UCSD-AML1 (cell line): ENCODE data around the gene PTBP3.
"Not testable (repeated sequence)": the region's sequence is repeated elsewhere in the genome, so short reads cannot be mapped to it uniquely, and the experiment has no call there.

Experiments
- DNase-seq: peaks from one replicate; lab custom pipeline; 2025; ENCODE audit not compliant: unreplicated experiment; lab: John Stamatoyannopoulos, UW

PTBP3 gene, protein sequence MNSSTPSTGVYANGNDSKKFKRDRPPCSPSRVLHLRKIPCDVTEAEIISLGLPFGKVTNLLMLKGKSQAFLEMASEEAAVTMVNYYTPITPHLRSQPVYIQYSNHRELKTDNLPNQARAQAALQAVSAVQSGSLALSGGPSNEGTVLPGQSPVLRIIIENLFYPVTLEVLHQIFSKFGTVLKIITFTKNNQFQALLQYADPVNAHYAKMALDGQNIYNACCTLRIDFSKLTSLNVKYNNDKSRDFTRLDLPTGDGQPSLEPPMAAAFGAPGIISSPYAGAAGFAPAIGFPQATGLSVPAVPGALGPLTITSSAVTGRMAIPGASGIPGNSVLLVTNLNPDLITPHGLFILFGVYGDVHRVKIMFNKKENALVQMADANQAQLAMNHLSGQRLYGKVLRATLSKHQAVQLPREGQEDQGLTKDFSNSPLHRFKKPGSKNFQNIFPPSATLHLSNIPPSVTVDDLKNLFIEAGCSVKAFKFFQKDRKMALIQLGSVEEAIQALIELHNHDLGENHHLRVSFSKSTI

DNA sequence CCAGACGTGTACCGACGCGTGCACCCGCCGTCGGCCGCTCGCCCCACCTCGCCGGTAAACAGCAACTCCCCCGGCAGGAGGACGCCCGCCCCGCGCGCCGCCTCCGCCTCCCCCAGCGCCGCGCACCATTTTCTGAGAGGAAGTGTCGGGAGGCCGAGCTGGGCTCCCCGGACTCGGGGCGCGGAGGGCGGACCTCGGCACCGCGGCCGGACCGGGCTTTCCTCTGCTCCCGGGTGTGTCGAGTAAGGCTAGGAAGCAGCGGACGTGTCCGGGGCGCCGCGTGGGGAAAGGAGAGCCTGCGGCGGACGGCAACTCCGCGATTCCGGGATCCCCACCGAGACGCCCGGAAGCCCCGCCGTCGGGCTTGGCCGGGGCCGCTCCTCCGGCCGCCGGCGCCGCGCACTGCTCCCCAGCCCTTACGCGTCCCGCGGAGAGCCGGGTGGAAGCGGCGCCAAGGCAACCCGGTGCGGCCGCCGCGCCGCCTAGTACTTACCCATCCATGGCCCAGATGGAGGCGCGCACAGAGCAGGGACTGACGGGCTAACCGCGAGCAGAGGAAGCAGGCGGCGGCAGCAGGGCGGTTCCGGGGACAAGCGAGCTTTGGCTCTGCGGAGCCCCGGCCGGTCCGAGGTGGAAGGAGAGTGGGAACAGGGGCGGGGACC, at the start of gene PTBP3:
TSS of gene PTBP3 (minus strand) at position 643 of the 662 bp plus-strand sequence. CDS start 35,754 bp downstream, outside the sequence.
- peak; percentile 86 for DNase-seq

DNA sequence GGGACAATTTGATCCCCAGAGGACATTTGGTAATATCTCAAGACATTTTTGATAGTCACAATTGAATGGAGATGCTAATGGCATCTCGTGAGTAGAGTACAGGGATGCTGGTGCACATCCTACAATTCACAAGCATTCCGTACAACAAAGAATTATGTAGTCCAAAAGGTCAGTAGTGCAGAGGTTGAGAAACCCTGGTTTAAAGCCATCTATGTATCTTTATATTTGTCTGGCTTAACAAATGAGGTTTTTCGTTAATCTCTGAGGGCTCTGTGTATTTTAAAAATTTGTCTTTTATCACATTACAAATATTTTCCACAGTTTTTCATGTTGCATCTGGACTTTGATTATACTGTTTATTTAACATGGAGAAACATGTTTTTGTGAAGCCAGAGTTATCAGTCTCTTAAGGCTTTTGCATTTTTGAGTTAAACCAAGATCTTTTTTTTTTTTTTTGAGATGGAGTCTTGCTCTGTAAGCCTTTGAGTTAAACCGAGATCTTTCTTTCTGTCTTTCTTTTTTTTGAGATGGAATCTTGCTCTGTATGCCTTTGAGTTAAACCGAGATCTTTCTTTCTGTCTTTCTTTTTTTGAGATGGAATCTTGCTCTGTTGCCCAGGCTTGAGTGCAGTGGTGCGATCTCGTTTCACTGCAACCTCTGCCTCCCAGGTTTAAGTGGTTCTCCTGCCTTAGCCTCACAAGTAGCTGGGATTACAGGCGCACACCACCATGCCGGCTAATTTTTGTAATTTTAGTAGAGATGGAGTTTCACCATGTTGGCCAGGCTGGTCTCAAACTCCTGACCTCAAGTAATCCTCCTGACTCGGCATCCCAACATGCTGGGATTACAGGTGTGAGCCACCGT, 49.3 kb upstream of the PTBP3 start:
- no peak for DNase-seq

DNA sequence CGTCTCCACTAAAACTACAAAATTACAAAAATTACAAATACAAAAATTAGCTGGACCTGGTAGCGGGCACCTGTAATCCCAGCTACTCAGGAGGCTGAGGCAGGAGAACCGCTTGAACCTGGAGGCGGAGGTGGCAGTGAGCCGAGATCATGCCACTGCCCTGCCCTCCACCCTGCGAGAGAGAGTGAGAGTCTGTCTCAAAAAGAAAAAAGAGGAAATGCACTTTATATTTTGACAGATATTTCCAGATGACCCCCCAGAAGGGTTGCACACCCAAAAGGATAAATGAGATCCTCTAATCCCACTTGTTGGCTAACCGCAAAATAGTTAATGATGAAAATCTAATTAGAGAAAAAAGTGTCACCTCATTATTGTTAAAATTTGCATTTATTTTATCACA, 48.6 kb upstream of the PTBP3 start:
- no peak for DNase-seq

DNA sequence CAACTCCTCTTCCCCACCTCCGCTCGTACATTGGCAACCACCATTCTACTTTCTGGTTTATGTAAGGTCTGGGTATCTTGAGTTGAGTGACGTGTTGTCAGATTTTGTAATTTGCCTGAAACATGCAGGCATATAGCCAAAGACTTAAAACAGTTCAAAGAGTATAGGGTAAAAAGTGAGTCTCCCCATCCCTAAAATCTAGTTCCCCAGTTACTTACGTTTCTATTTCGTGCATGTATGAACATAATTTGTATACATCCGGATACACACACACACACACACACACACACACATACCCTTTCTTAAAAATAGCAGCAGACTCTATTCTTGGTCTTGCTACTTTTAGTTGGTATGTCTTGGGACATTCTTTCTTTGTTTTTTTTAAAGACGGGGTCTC, 47.4 kb upstream of the PTBP3 start:
- DNase-seq = no peak

DNA sequence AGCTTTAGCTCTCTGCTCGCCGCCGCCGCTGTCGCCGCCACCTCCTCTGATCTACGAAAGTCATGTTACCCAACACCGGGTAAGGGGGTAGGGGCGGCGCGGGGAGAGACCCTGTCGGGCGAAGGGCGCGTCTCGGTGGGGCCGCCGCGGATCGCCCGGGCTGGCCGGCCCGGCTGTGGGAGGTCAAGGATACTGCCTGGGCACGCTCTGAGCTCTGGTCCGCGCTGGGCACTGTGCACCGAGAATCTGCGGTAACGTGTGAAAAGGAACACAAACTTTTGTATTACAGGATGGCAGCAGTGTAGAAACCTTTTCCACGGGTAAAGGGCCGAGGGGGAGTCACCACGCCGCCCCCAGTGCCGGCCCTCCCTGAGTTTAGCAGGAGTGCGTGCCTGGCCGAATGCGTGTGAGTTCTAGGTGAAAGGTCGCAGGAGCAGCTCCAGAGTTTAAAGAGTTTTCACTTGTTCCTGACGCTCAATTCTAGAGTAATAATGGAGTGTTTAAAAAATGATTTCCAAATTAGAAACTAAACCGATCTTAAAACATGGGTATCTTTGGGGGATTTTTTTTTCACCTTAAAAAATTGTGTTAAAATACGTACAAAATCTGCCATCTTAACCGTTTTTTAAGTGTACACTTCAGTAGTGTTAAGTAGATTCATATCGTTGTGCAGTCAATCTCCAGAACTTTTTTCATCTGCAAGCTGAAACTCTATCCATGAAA, 46.8 kb upstream of the PTBP3 start, which contains the start of gene HSDL2:
TSS of gene HSDL2 (plus strand) at position 7 of the 723 bp plus-strand sequence. CDS start at position 63, 56 bp downstream.
- no peak for DNase-seq

DNA sequence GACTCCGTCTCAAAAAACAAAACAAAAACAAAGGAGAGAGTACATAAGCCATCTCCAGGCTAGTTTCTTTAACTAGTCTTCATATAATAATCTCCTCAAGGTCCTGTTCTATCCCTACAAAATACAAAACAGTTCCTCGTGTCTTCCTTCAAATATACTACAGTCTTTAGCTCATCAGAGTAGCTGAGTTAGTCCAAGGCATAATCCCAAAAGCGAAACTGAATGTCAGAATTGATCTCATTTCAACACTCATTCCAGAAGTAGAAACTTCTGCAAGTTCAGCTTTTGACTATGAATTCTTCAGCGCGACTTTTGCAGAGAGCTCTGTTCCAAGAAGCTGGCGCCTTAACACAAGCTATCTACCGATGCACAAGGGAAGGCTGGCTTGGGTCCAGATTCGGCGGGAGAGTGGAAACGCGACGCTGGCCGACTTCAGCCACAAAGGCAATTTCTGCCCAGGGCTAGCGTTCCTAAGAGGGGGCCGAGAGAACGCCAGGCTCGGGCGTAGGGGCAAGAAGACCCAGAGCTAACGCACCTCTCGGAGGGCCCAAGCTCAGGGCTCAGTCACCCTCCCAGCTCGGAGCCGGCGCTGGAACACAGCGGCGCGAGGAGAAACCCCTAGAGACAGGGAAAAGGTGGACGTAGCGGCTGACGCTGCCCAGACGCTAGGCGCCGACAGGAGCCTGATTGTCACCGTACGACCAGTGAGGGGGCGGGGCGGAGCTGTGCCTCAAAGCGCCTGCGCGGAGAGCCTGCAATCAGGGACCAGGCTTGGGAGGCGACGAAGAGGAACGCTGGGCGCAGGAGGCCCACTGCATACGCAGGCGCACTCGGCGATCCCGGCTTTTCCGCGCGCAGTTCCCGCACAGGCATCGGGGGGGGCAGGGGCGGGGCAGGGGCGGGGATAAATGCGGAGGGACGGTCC, 46.0 kb upstream of the PTBP3 start:
- peak; percentile 99 for DNase-seq

DNA sequence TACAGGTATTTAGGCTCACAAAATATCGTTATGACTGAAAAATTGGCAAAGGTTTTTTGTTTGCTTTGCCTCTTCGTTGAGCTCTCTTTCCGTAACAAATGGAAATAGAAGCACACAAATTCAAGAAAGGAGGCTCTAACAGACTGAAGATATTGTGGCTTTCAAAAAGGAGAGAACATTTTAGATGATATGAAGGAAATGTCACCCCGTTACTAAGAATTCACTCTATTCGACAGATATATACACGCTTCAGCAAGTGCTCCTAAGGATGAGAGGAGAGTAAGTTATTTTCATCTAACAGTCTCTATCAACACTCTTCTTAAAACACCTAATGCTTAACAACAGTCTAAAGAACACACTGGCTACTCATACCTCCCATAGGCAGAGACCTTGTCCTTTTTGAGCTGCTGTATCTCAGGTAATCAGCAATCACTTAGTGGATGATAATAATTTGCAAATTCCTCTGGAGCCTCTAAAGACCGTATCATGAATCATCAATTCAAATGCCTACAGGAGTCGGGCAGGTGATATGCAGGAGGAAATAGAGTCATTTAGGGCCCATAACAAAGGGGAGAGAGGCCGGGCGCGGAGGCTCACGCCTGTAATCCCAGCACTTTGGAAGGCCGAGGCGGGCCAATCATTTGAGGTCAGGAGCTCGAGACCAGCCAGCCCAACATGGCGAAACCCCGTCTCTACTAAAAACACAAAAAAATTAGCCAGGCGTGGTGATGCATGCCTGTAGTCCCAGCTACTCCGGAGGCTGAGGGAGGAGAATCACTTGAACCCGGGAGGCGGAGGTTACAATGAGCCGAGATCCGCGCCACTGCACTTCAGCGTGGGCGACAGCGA, 45.1 kb upstream of the PTBP3 start:
- DNase-seq = no peak

DNA sequence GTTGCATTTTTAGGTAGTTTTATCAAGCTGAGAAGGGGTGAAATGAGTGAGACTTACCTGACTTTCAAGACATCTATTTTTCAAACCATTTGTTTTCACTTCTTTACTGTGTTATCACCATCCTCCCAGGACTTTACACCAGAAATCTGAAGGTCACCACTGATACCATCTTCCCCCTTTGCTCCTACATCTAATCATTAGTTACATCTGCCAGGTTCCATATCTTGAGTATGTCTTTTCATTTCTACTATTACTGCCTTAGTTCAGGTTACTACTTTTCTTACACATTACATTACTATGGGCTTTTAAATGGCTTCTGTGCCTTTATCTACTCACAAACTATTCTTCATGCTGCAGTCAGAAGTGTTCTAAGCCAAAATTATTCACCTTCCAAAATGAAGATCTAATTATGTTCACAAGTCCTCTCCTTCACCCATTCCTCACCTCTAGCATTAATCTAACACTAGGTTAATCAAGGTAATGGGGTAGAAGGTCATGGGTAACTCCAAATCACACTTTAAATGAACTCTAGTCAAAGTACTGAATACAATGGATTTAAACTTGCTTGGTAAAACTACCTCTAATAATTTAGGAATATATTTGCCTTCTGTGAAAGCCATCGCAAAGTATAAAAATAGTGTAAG, 44.4 kb upstream of the PTBP3 start:
- DNase-seq = no peak

DNA sequence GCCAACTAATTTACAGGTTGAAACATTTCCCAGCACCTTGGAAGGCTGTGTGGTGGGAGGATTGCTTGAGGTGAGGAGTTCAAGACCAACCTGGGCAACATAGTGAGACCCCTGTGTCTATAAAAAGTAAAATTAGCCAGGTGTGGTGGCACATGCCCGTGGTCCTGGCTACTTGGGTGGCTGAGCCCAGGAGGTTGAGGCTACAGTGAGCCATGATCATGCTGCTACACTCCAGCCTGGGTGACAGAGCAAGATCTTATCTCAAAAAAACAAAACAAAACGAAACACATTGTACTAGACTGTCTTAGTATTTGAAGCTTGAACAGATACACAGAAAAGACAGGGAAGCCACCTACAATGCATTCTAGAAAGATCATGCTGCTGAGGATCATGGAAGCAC, 43.7 kb upstream of the PTBP3 start:
- no peak for DNase-seq

DNA sequence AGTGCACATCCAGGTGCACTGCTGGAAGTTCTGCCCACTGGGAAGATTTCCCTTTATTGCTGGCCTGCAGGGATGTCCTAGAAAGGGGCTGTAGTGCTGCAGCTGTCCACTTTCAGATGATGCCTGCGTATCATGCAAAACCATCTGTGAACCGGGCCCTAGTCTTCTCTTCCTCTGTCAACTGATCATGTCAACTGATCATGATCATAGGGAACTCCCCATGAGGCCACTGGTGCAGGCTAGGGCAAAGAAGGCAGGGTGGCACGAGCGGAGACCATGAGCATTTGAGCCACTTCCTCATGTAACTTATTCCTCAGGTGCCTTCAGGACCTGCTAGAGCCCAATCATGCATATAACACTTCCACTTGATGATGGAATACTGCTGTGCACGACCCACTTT, 41.9 kb upstream of the PTBP3 start:
- DNase-seq = no peak

DNA sequence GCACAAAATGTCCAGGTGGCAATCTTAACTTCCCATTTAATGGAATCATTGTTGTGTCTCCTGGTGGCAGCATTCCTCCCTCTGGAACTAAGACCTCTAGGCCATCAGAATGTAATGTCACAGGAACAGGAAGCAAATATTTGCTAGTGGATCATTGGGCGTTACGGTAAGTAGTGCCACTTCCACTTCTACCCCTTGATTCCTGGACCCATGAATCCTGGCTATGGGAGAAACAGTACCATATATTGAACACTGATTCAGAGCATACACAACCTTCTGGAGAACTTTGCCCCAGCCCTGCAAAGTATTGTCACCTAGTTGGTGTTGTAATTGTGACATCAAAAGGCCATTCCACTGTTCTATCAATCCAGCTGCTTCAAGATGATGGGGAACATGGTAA, 40.8 kb upstream of the PTBP3 start:
- not testable (repeated sequence) for DNase-seq

DNA sequence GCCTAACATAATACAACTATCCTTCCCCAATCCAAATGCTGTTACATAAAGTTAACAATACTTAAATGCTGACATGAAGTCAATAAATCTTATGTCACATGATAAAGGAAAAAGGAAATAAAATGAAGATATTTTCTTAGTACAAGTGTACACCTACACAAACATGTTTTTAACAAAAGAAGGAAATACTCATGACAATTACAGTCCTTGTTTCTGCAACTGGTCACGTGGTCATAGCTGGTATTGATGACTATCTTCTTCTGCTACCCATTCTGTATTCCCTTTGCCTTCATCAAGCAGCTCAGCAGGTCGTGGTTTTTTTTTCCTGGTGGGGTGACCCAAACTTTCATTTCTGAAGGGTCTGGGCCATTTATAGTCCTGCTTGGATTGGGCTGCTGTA, 40.2 kb upstream of the PTBP3 start:
- not testable (repeated sequence) for DNase-seq

DNA sequence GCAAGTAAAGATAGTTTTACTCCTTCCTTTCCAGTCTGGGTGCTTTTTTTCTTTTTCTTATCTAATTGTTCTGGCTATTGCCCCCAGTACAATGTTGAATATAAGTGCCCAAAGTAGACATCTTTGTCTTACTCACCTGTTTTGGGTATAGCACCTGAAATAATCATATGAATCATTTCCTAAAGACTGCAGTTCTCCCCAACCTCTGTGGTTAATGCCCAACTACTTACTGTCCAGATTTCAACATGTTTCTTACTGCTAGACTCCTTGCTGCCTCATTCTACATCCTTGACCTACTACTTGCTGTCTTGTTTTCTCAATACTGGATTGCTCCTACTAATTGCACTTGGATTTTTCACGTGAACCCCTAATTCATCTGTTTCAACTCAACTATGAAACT, 37.6 kb upstream of the PTBP3 start:
- no peak for DNase-seq

DNA sequence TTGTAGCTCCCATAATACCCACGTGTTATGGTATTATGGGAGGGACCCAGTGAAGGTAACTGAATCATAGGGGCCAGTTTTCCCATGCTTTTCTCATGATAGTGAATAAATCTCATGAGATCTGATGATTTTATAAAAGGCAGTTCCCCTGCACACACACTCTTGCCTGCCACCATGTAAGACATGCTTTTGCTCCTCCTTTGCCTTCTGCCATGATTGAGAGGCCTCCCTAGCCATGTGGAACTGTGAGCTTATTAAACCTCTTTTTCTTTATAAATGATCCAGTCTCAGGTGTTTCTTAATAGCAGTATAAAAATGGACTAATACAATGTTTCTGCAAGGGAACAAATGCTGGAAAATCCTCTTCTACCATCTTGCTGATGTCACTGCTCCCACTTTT, 36.4 kb upstream of the PTBP3 start:
- DNase-seq = no peak

DNA sequence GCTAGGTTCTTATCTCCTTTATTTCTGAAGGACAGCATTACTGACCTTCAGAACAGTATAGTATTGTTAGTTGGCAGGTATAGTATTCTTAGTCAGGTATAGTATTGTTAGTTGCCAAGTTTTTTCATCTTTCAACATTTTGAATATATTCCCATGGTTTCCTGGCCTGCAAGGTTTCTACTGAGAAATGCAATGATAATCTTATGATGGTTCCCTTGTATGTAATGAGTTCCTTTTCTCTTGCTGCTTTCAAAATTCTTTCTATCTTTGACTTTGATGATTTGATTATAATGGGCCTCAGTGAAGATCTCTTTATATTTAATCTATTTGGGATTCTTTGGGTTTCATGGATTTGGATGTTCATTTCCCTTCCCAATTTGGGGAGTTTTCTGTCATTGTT, 34.0 kb upstream of the PTBP3 start:
- no peak for DNase-seq

DNA sequence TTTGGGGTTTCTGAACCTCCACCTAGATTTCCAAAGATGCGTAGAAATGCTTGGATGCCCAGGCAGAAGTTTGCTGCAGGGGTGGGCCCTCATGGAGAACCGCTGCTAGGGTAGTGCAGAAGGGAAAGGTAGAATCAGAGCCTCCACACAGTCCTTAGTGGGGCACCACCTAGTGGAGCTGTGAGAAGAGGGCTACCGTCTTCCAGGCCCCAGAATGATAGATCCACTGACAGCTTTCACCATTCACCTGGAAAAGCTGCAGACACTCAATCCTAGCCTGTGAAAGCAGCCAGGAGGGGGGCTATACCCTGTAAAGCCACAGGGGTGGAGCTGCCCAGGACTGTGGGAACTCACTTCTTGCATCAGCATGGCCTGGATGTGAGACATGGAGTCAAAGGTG, 33.2 kb upstream of the PTBP3 start:
- no peak for DNase-seq

DNA sequence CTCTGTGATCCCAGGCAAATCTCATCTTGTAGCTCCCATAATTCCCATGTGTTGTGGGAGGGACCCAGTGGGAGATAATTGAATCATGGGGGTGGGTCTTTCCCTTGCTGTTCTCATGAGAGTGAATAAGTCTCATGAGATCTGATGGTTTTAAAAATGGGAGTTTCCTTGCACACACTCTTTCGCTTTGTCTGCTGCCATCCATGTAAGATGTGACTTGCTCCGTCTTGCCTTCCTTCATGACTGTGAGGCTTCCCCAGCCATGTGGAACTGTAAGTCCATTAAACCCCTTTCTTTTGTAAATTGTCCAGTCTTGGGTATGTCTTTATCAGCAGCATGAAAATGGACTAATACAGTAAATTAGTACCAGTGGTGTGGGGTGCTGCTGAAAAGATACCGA, 31.8 kb upstream of the PTBP3 start:
- not testable (repeated sequence) for DNase-seq

DNA sequence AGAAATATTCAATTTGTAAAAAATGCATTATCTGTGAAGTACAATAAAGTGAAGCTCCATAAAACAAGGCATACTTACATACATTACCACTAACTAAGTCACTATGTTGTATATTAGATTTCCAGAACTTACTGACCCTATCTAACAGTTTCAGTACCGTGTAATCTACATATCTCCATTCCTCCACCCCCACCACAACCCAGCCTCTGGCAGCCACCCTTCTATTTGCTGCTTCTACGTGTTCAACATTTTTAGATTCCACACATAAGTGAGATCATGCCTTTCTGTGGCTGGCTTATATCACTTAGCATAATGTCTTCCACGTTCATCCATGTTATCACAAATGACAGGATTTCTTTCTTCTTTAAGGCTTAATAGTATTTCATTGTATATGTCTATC, 31.3 kb upstream of the PTBP3 start:
- no peak for DNase-seq
